HG03135 (cell line): Measurements from ENCODE around the gene RAB4B.
"Not testable (repeated sequence)": the region's sequence is repeated elsewhere in the genome, so short reads cannot be mapped to it uniquely, and the experiment has no call there.

ENCODE experiments used
- ATAC-seq: cut with Tn5 transposase; IDR thresholded peaks from one replicate; pipeline ENCODE4 v1.9.1; 2021; ENCODE audit warnings: mild to moderate bottlenecking, moderate library complexity; ENCODE audit not compliant: unreplicated experiment

RAB4B gene

GRCh38 chr19:40750058-40750873, 27.8 kb upstream of the RAB4B start, which contains the start of gene ACTMAP:
Gene ACTMAP, minus strand, starts transcription at chr19:40750477. Its CDS starts 674 bp downstream, at chr19:40749803.
- ATAC-seq: peak; percentile 84

- peak; percentile 58 for ATAC-seq
Observed at GRCh38 chr19:40750874-40751537, 27.0 kb upstream of the RAB4B start, which contains the start of gene SNRPA. Gene SNRPA, plus strand, starts transcription at chr19:40751203. Its CDS starts 206 bp downstream, at chr19:40751409.

GRCh38 chr19:40752257-40752781, 25.7 kb upstream of the RAB4B start:
- no peak for ATAC-seq

- ATAC-seq: no peak
Observed at GRCh38 chr19:40754611-40755247, 23.3 kb upstream of the RAB4B start.

- no peak for ATAC-seq
Observed at GRCh38 chr19:40755248-40755624, 22.8 kb upstream of the RAB4B start.

- ATAC-seq: no peak
Observed at GRCh38 chr19:40755791-40756190, 22.3 kb upstream of the RAB4B start.

- no peak for ATAC-seq
Observed at GRCh38 chr19:40756502-40757110, 21.4 kb upstream of the RAB4B start.

- no peak for ATAC-seq
Observed at GRCh38 chr19:40758491-40758890, 19.6 kb upstream of the RAB4B start.

- ATAC-seq: no peak
Observed at GRCh38 chr19:40759352-40759751, 18.7 kb upstream of the RAB4B start.

- ATAC-seq: no peak
Observed at GRCh38 chr19:40762754-40763470, 15.1 kb upstream of the RAB4B start.

- ATAC-seq: no peak
Observed at GRCh38 chr19:40763526-40763925, 14.5 kb upstream of the RAB4B start.

- ATAC-seq: no peak
Observed at GRCh38 chr19:40763963-40764362, 14.1 kb upstream of the RAB4B start.

GRCh38 chr19:40766385-40766784, 11.7 kb upstream of the RAB4B start:
- not testable (repeated sequence) for ATAC-seq

- ATAC-seq: no peak
Observed at GRCh38 chr19:40768869-40769268, 9.2 kb upstream of the RAB4B start.

GRCh38 chr19:40771101-40771862, 6.8 kb upstream of the RAB4B start:
- ATAC-seq: not testable (repeated sequence)

- ATAC-seq: no peak
Observed at GRCh38 chr19:40774916-40775631, 3.0 kb upstream of the RAB4B start, which contains the start of gene MIA. Gene MIA, plus strand, starts transcription at chr19:40775521. Its CDS starts 22 bp downstream, at chr19:40775543.

GRCh38 chr19:40775632-40776022, 2.4 kb upstream of the RAB4B start:
- no peak for ATAC-seq

- ATAC-seq: no peak
Observed at GRCh38 chr19:40776364-40776763, 1.7 kb upstream of the RAB4B start.
